T follicular helper cell (primary cell): Measurements from ENCODE around the gene AHNAK.
"Not testable (repeated sequence)": the region's sequence is repeated elsewhere in the genome, so short reads cannot be mapped to it uniquely, and the experiment has no call there.

Experiments
- DNase-seq: peaks from one replicate; pipeline ENCODE4 v3.0.0-alpha.2; 2020; ENCODE audit warnings: low read depth

The AHNAK gene

GRCh38 chr11:62572431-62572830 lies 25.8 kb upstream of the AHNAK start:
- no peak for DNase-seq

GRCh38 chr11:62571493-62571892 lies 24.9 kb upstream of the AHNAK start:
- not testable (repeated sequence) for DNase-seq

- not testable (repeated sequence) for DNase-seq
Measured at GRCh38 chr11:62570903-62571302, 24.3 kb upstream of the AHNAK start.

GRCh38 chr11:62569611-62570010 lies 23.0 kb upstream of the AHNAK start:
- no peak for DNase-seq

GRCh38 chr11:62567018-62567633 lies 20.5 kb upstream of the AHNAK start:
- no peak for DNase-seq

- no peak for DNase-seq
Measured at GRCh38 chr11:62566247-62566646, 19.6 kb upstream of the AHNAK start.

- DNase-seq = no peak
Measured at GRCh38 chr11:62565100-62565802, 18.6 kb upstream of the AHNAK start.

- DNase-seq = not testable (repeated sequence)
Measured at GRCh38 chr11:62561677-62562230, 15.1 kb upstream of the AHNAK start.

GRCh38 chr11:62560566-62561103 lies 14.0 kb upstream of the AHNAK start:
- peak; percentile 80 for DNase-seq

- DNase-seq = not testable (repeated sequence)
Measured at GRCh38 chr11:62559626-62560025, 13.0 kb upstream of the AHNAK start.

GRCh38 chr11:62559204-62559603 lies 12.6 kb upstream of the AHNAK start:
- no peak for DNase-seq

- no peak for DNase-seq
Measured at GRCh38 chr11:62558669-62559068, 12.1 kb upstream of the AHNAK start.

GRCh38 chr11:62556875-62557631 lies 10.4 kb upstream of the AHNAK start:
- DNase-seq = no peak

- peak; percentile 77 for DNase-seq
Measured at GRCh38 chr11:62556108-62556874, 9.7 kb upstream of the AHNAK start.

GRCh38 chr11:62555464-62556107 lies 9.0 kb upstream of the AHNAK start:
- peak; percentile 69 for DNase-seq

- no peak for DNase-seq
Measured at GRCh38 chr11:62554387-62555167, 8.0 kb upstream of the AHNAK start.

- DNase-seq = no peak
Measured at GRCh38 chr11:62553839-62554361, 7.3 kb upstream of the AHNAK start.

GRCh38 chr11:62553080-62553838 lies 6.7 kb upstream of the AHNAK start:
- DNase-seq = peak; percentile 68

- DNase-seq = no peak
Measured at GRCh38 chr11:62552485-62553079, 6.0 kb upstream of the AHNAK start.
